Mesenchymal stem cell (in vitro differentiated cells and primary cell): ENCODE measurements around the gene CNDP1.

Source experiments
- DNase-seq: peaks from one replicate; pipeline ENCODE4 v3.0.0-alpha.2; 2013
- H2AFZ ChIP-seq: one replicate; pipeline ENCODE4 v1.6.1; 2013; ENCODE audit warnings: low read depth, mild to moderate bottlenecking, control low read depth, inconsistent platforms, low read length, moderate library complexity
- H2AK5ac ChIP-seq: 2 replicates; pipeline ENCODE4 v1.6.1; 2013; ENCODE audit warnings: low read length, moderate library complexity, mild to moderate bottlenecking, inconsistent platforms; ENCODE audit not compliant: severe bottlenecking
- H2BK120ac ChIP-seq: one replicate; pipeline ENCODE4 v1.6.1; 2013; ENCODE audit warnings: low read depth, mild to moderate bottlenecking, inconsistent platforms, low read length, moderate library complexity
- H2BK12ac ChIP-seq, 2 experiments: one replicate each; pipeline ENCODE4 v1.6.1; 2013; ENCODE audit warnings: inconsistent platforms in 2 of 2, low read length in 2 of 2, mild to moderate bottlenecking in 2 of 2, moderate library complexity in 2 of 2, control low read depth in 1 of 2
- H2BK15ac ChIP-seq: one replicate; pipeline ENCODE4 v1.6.1; 2013; ENCODE audit warnings: mild to moderate bottlenecking, low read depth, inconsistent platforms; ENCODE audit not compliant: poor library complexity, severe bottlenecking
- H2BK5ac ChIP-seq: 2 replicates; pipeline ENCODE4 v1.6.1; 2013; ENCODE audit warnings: low read depth, mild to moderate bottlenecking, low read length, control low read depth, inconsistent platforms; ENCODE audit not compliant: poor library complexity, severe bottlenecking
- H3K14ac ChIP-seq, 2 experiments: one replicate each; pipeline ENCODE4 v1.6.1; 2013; ENCODE audit warnings: inconsistent platforms in 2 of 2, low read length in 2 of 2, control low read depth in 1 of 2, mild to moderate bottlenecking in 1 of 2, moderate library complexity in 1 of 2
- H3K18ac ChIP-seq, 2 experiments: one replicate each; pipeline ENCODE4 v1.6.1; 2013; ENCODE audit warnings: inconsistent platforms in 2 of 2, low read length in 2 of 2, control low read depth in 1 of 2, low read depth in 1 of 2, mild to moderate bottlenecking in 1 of 2
- H3K23ac ChIP-seq, 2 experiments: one replicate each; pipeline ENCODE4 v1.6.1; 2013; ENCODE audit warnings: inconsistent platforms in 2 of 2, low read length in 2 of 2, mild to moderate bottlenecking in 2 of 2, moderate library complexity in 2 of 2, control low read depth in 1 of 2
- H3K27ac ChIP-seq: 2 replicates; pipeline ENCODE4 v1.5.1; 2013; ENCODE audit warnings: mild to moderate bottlenecking, moderate library complexity, low read length, control low read depth, inconsistent platforms; ENCODE audit not compliant: poor library complexity, severe bottlenecking
- H3K27me3 ChIP-seq, 2 experiments: 2 replicates each; pipeline versions ENCODE4 v1.6.1 to v1.7.0; 2013; ENCODE audit warnings: low read length in 2 of 2, mild to moderate bottlenecking in 2 of 2, moderate library complexity in 2 of 2, control low read depth in 1 of 2, inconsistent platforms in 1 of 2; ENCODE audit not compliant: control insufficient read depth in 1 of 2, insufficient read depth in 1 of 2
- H3K36me3 ChIP-seq, 2 experiments: 2 replicates each; pipeline versions ENCODE4 v1.6.1 to v1.7.0; 2013; ENCODE audit warnings: low read length in 2 of 2, control low read depth in 1 of 2, inconsistent platforms in 1 of 2, low read depth in 1 of 2, mild to moderate bottlenecking in 1 of 2; ENCODE audit not compliant: insufficient read depth in 2 of 2, control insufficient read depth in 1 of 2
- H3K4ac ChIP-seq, 2 experiments: one replicate each; pipeline ENCODE4 v1.6.1; 2013; ENCODE audit warnings: inconsistent platforms in 2 of 2, low read length in 2 of 2, mild to moderate bottlenecking in 2 of 2, moderate library complexity in 2 of 2, control low read depth in 1 of 2, low read depth in 1 of 2
- H3K4me1 ChIP-seq: 2 replicates; pipeline ENCODE4 v1.6.1; 2013; ENCODE audit warnings: low read depth, low read length, control low read depth; ENCODE audit not compliant: control insufficient read depth, insufficient read depth
- H3K4me2 ChIP-seq: 2 replicates; pipeline ENCODE4 v1.6.1; 2013; ENCODE audit warnings: low read length, mild to moderate bottlenecking, inconsistent platforms; ENCODE audit not compliant: poor library complexity, severe bottlenecking
- H3K4me3 ChIP-seq, 2 experiments: 2 replicates each; pipeline versions ENCODE4 v1.5.1 to v1.7.0; 2013; ENCODE audit warnings: low read length in 2 of 2, mild to moderate bottlenecking in 2 of 2, control low read depth in 1 of 2, low read depth in 1 of 2; ENCODE audit not compliant: insufficient read depth in 1 of 2
- H3K79me1 ChIP-seq: replicated peaks from 2 replicates; pipeline ENCODE4 v1.6.1; 2013; ENCODE audit warnings: mild to moderate bottlenecking, control low read depth, low read length, inconsistent platforms; ENCODE audit not compliant: poor library complexity, severe bottlenecking
- H3K9ac ChIP-seq: 2 replicates; pipeline ENCODE4 v1.7.0; 2013; ENCODE audit warnings: mild to moderate bottlenecking, low read length, moderate library complexity
- H3K9me3 ChIP-seq: 2 replicates; pipeline ENCODE4 v1.7.0; 2013; ENCODE audit warnings: mild to moderate bottlenecking, low read length; ENCODE audit not compliant: control insufficient read depth
- H4K8ac ChIP-seq: one replicate; pipeline ENCODE4 v1.6.1; 2013; ENCODE audit warnings: inconsistent platforms, mild to moderate bottlenecking, low read length, moderate library complexity
- H4K91ac ChIP-seq: one replicate; pipeline ENCODE4 v1.6.1; 2013; ENCODE audit warnings: mild to moderate bottlenecking, low read length, inconsistent platforms
- WGBS: methylation state at CpG from one replicate; pipeline ENCODE4 v1.1.7; 2013; ENCODE audit warnings: mixed read lengths; 5-methylcytosine and 5-hydroxymethylcytosine counted together

The CNDP1 gene

DNA sequence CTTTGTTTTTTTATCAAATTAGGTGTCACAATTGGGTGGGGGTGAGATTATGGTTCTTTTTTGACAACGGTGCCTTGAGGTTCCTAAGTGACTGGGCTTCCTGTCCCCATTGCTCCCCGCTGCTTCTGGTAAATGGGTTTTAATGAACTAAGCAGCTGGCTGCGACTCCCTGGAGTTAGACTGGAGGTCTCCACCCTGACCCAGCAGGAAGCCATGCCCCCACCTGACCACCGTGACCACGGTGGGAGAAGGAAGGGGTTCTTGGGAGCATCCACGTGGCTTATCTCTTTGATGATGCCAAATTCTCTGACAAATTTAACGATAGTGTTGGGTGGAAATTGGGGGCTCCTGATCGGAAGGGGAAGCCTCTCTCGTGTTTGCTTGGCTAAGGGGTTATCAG, 25.9 kb upstream of the CNDP1 start:
- peaks cover 84 to 85% of the 10 kb centered on the region in 2 experiments for H3K36me3 ChIP-seq
- H2BK12ac ChIP-seq, result no peak overlapping the region
- DNase-seq, result no peak
- no peak overlapping the region for H3K23ac ChIP-seq
- no peak overlapping the region for H3K27ac ChIP-seq
- no peaks in the 10 kb centered on the region for H3K9me3 ChIP-seq
- peaks cover 9% of the 10 kb centered on the region for H3K4me1 ChIP-seq
- 68% methylated on average over 9 of the region's 9 CpGs for WGBS
- H3K4me3 ChIP-seq, result no peak overlapping the region
- no peak overlapping the region for H3K18ac ChIP-seq
- H2BK5ac ChIP-seq, result no peak overlapping the region
- no peak overlapping the region for H3K9ac ChIP-seq
- H3K4me2 ChIP-seq, result no peak overlapping the region
- H2BK120ac ChIP-seq, result no peak overlapping the region
- H3K4ac ChIP-seq, result no peak overlapping the region
- no peak overlapping the region for H3K14ac ChIP-seq
- no peak overlapping the region for H2AFZ ChIP-seq
- no peak overlapping the region for H4K91ac ChIP-seq
- H3K27me3 ChIP-seq, result no peaks in the 10 kb centered on the region
- no peak overlapping the region for H2BK15ac ChIP-seq
- H4K8ac ChIP-seq, result no peak overlapping the region
- peaks cover 51% of the 10 kb centered on the region for H3K79me1 ChIP-seq
- H2AK5ac ChIP-seq, result no peak overlapping the region

DNA sequence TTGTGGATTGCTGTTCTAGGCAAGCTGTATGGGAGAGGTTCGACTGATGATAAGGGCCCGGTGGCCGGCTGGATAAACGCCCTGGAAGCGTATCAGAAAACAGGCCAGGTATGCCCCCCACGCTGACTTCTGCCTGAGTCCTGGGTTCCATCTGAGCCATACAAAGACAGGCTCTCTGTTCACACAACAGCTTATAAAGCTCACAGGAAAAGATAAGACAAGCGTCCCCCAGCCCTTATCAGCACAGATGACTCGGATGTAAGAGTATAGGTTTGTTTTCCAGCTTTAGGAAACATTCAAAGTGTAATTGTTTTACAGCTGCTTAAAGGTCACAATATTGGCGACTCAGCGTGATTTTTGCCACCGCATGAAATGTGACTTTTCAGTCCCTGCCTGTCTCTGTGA, 25.5 kb upstream of the CNDP1 start:
- H2BK12ac ChIP-seq, result no peak overlapping the region
- WGBS, result 58% methylated on average over 10 of the region's 11 CpGs
- no peak overlapping the region for H2BK15ac ChIP-seq
- H3K4me2 ChIP-seq, result no peak overlapping the region
- peaks cover 51% of the 10 kb centered on the region for H3K79me1 ChIP-seq
- peaks cover 11% of the 10 kb centered on the region for H3K4me1 ChIP-seq
- H2AK5ac ChIP-seq, result no peak overlapping the region
- no peak overlapping the region for H4K8ac ChIP-seq
- no peak overlapping the region for H3K23ac ChIP-seq
- no peak overlapping the region for H3K9ac ChIP-seq
- no peak overlapping the region for H2BK5ac ChIP-seq
- no peak overlapping the region for H3K4me3 ChIP-seq
- no peak overlapping the region for H3K14ac ChIP-seq
- H3K36me3 ChIP-seq, result peaks cover 84 to 86% of the 10 kb centered on the region in 2 experiments
- H3K9me3 ChIP-seq, result no peaks in the 10 kb centered on the region
- H3K18ac ChIP-seq, result no peak overlapping the region
- H2BK120ac ChIP-seq, result no peak overlapping the region
- no peak for DNase-seq
- no peaks in the 10 kb centered on the region for H3K27me3 ChIP-seq
- H3K27ac ChIP-seq, result no peak overlapping the region
- no peak overlapping the region for H2AFZ ChIP-seq
- H3K4ac ChIP-seq, result no peak overlapping the region
- H4K91ac ChIP-seq, result no peak overlapping the region

DNA sequence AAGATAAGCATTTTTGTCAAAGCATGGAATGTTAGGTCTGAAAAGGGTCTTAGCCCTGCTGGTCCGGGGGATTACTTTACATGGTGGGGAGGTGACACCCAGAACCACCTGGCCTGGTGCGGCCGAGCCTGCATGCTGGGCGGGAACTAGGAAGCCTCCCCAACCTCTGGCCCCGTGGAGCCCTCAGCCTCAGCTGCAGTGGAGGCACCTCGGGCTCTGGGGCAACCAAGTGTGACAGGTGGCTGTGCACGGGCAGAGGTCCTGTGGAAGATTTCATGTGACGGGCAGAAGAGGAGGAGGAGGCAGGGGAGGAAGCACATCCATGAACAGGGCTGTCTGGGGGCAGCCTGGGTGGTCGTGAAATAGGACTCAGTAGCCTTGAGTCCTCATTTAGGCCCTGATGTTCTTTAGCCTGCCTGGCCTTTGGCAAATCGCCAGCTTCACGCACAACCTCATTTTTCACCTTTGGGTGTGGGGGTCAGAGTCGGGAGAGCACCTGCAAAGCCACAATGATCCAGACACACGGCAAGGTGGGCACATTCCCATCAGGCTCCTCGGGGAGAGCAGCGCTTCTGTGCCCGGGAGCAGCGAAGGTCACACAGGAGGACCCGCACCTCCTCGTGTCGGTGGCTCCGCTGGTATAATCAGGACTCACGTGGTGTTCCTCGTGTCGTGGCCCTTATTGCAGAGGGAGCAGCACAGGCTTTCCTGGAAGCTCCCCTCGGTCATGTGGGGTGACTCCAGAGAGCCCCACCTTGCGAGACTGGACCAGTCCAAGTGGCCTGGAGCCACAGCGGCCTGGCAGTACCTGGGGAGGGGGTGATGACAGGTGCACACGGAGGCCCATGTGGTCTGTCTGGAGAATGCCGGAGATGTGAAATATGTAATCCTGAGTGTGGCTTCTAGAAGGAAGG, 24.2 kb upstream of the CNDP1 start:
- no peak overlapping the region for H3K18ac ChIP-seq
- H3K14ac ChIP-seq, result no peak overlapping the region
- H3K36me3 ChIP-seq, result peaks cover 85 to 86% of the 10 kb centered on the region in 2 experiments
- peaks cover 11% of the 10 kb centered on the region for H3K4me1 ChIP-seq
- no peaks in the 10 kb centered on the region for H3K9me3 ChIP-seq
- H2BK15ac ChIP-seq, result no peak overlapping the region
- 96% methylated on average over 29 of the region's 29 CpGs for WGBS
- H3K79me1 ChIP-seq, result peaks cover 51% of the 10 kb centered on the region
- no peak overlapping the region for H3K27ac ChIP-seq
- no peak overlapping the region for H2BK12ac ChIP-seq
- no peak overlapping the region for H2AFZ ChIP-seq
- H3K23ac ChIP-seq, result no peak overlapping the region
- no peak overlapping the region for H2AK5ac ChIP-seq
- no peak overlapping the region for H2BK5ac ChIP-seq
- no peak overlapping the region for H3K4ac ChIP-seq
- no peak overlapping the region for H4K91ac ChIP-seq
- H3K9ac ChIP-seq, result no peak overlapping the region
- no peak overlapping the region for H3K4me2 ChIP-seq
- H3K4me3 ChIP-seq, result no peak overlapping the region
- DNase-seq, result no peak
- no peak overlapping the region for H4K8ac ChIP-seq
- H3K27me3 ChIP-seq, result no peaks in the 10 kb centered on the region
- no peak overlapping the region for H2BK120ac ChIP-seq

DNA sequence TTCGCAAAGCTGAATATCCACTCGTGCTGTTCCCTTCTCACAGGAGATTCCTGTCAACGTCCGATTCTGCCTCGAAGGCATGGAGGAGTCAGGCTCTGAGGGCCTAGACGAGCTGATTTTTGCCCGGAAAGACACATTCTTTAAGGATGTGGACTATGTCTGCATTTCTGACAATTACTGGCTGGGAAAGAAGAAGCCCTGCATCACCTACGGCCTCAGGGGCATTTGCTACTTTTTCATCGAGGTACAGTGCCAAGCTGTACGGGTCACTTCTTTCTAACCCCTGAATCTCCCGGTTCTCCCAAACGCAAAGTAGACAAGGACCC, 23.6 kb upstream of the CNDP1 start:
- Histone ChIP-seq H3K23ac (no peak overlapping the region), H3K27me3 (no peaks in the 10 kb centered on the region), H4K8ac (no peak overlapping the region), H3K27ac (no peak overlapping the region), H3K79me1 (peaks cover 54% of the 10 kb centered on the region), H4K91ac (no peak overlapping the region), H3K18ac (no peak overlapping the region), H3K36me3 (peaks cover 88 to 89% of the 10 kb centered on the region in 2 experiments), H2BK12ac (no peak overlapping the region), H2BK15ac (no peak overlapping the region), H3K14ac (no peak overlapping the region), H2AK5ac (no peak overlapping the region), H2BK5ac (no peak overlapping the region), H2BK120ac (no peak overlapping the region), H2AFZ (no peak overlapping the region), H3K9me3 (no peaks in the 10 kb centered on the region), H3K4me1 (peaks cover 12% of the 10 kb centered on the region), H3K9ac (no peak overlapping the region), H3K4ac (no peak overlapping the region), H3K4me3 (no peak overlapping the region), H3K4me2 (no peak overlapping the region)
- DNase-seq, result no peak
- 95% methylated on average over 12 of the region's 12 CpGs for WGBS
